Stomach smooth muscle (tissue), 2 donors: ENCODE results near the gene TEAD1.

Experiments
- H3K27ac ChIP-seq: one replicate; pipeline ENCODE4 v1.7.0; 2013; ENCODE audit warnings: mild to moderate bottlenecking, low read length, inconsistent platforms
- H3K27me3 ChIP-seq, 2 donors: one replicate each; pipeline ENCODE4 v1.7.0; 2013; ENCODE audit warnings: low read length in 2 of 2; ENCODE audit not compliant: insufficient read depth in 2 of 2, control insufficient read depth in 1 of 2
- H3K36me3 ChIP-seq, 2 donors: one replicate each; pipeline ENCODE4 v1.7.0; 2013; ENCODE audit warnings: low read length in 2 of 2; ENCODE audit not compliant: control insufficient read depth in 2 of 2, insufficient read depth in 2 of 2
- H3K4me1 ChIP-seq: one replicate; pipeline ENCODE4 v1.7.0; 2013; ENCODE audit warnings: low read length; ENCODE audit not compliant: control insufficient read depth, insufficient read depth
- H3K4me3 ChIP-seq, 2 donors: one replicate each; pipeline ENCODE4 v1.7.0; 2013; ENCODE audit warnings: low read length in 2 of 2
- H3K9ac ChIP-seq, 2 donors: one replicate each; pipeline ENCODE4 v1.7.0; 2013; ENCODE audit warnings: low read length in 2 of 2, mild to moderate bottlenecking in 1 of 2
- H3K9me3 ChIP-seq, 2 donors: one replicate each; pipeline ENCODE4 v1.7.0; 2013; ENCODE audit warnings: low read length in 2 of 2; ENCODE audit not compliant: control insufficient read depth in 2 of 2
- donor health status: healthy.
- donor health status: Pancreatic carcinoma.

TEAD1 gene

GRCh38 chr11:12764187-12764914 lies 90.1 kb downstream of the TEAD1 start:
- Histone ChIP-seq H3K4me1 (peaks cover 31% of the 10 kb centered on the region), H3K27me3 (no peaks in the 10 kb centered on the region), H3K9me3 (no peaks in the 10 kb centered on the region), H3K27ac (no peak overlapping the region), H3K36me3 (peaks cover 2 to 7% of the 10 kb centered on the region in 2 donors), H3K9ac (no peak overlapping the region), H3K4me3 (no peak overlapping the region)

GRCh38 chr11:12765428-12765827 lies 91.2 kb downstream of the TEAD1 start:
- no peak overlapping the region for H3K27ac ChIP-seq
- H3K4me3 ChIP-seq, result no peak overlapping the region
- no peak overlapping the region for H3K9ac ChIP-seq
- H3K36me3 ChIP-seq, result peaks cover 2 to 7% of the 10 kb centered on the region in 2 donors
- no peaks in the 10 kb centered on the region for H3K27me3 ChIP-seq
- no peaks in the 10 kb centered on the region for H3K9me3 ChIP-seq
- peaks cover 37% of the 10 kb centered on the region for H3K4me1 ChIP-seq

- H3K36me3 ChIP-seq, result peaks cover 2 to 7% of the 10 kb centered on the region in 2 donors
- H3K4me1 ChIP-seq, result peaks cover 41% of the 10 kb centered on the region
- no peak overlapping the region for H3K9ac ChIP-seq
- no peak overlapping the region for H3K4me3 ChIP-seq
- no peaks in the 10 kb centered on the region for H3K27me3 ChIP-seq
- H3K9me3 ChIP-seq, result no peaks in the 10 kb centered on the region
- no peak overlapping the region for H3K27ac ChIP-seq
These were observed 92.8 kb downstream of the TEAD1 start for GRCh38 chr11:12767027-12767426.

- H3K9ac ChIP-seq, result no peak overlapping the region
- H3K36me3 ChIP-seq, result peaks cover 2 to 7% of the 10 kb centered on the region in 2 donors
- peaks cover 40% of the 10 kb centered on the region for H3K4me1 ChIP-seq
- no peak overlapping the region for H3K27ac ChIP-seq
- no peaks in the 10 kb centered on the region for H3K27me3 ChIP-seq
- no peak overlapping the region for H3K4me3 ChIP-seq
- no peaks in the 10 kb centered on the region for H3K9me3 ChIP-seq
These were observed 93.4 kb downstream of the TEAD1 start for GRCh38 chr11:12767577-12767976.

GRCh38 chr11:12768726-12769673 lies 94.8 kb downstream of the TEAD1 start:
- Histone ChIP-seq H3K27ac (no peak overlapping the region), H3K9ac (no peak overlapping the region), H3K9me3 (no peaks in the 10 kb centered on the region), H3K4me3 (no peak overlapping the region), H3K4me1 (peaks cover 37% of the 10 kb centered on the region), H3K27me3 (no peaks in the 10 kb centered on the region), H3K36me3 (peaks cover 2 to 7% of the 10 kb centered on the region in 2 donors)

GRCh38 chr11:12769834-12770345 lies 95.7 kb downstream of the TEAD1 start:
- Histone ChIP-seq H3K4me1 (peaks cover 37% of the 10 kb centered on the region), H3K27ac (no peak overlapping the region), H3K9me3 (no peaks in the 10 kb centered on the region)

GRCh38 chr11:12770435-12770834 lies 96.2 kb downstream of the TEAD1 start:
- Histone ChIP-seq H3K4me3 (no peak overlapping the region), H3K9ac (no peak overlapping the region), H3K36me3 (no peaks in the 10 kb centered on the region), H3K27ac (no peak overlapping the region), H3K27me3 (no peaks in the 10 kb centered on the region), H3K4me1 (peaks cover 32% of the 10 kb centered on the region), H3K9me3 (no peaks in the 10 kb centered on the region)

More at GRCh38 chr11:12769834-12770345, 95.7 kb downstream of the TEAD1 start:
- Histone ChIP-seq H3K36me3 (peaks cover 0 to 1% of the 10 kb centered on the region in 2 donors), H3K9ac (no peak overlapping the region), H3K4me3 (no peak overlapping the region), H3K27me3 (no peaks in the 10 kb centered on the region)

- Histone ChIP-seq H3K27me3 (no peaks in the 10 kb centered on the region), H3K4me1 (peaks cover 31% of the 10 kb centered on the region), H3K36me3 (no peaks in the 10 kb centered on the region), H3K9me3 (no peaks in the 10 kb centered on the region), H3K4me3 (no peak overlapping the region), H3K27ac (no peak overlapping the region), H3K9ac (no peak overlapping the region)
These were observed 96.9 kb downstream of the TEAD1 start for GRCh38 chr11:12770966-12771597.

- no peak overlapping the region for H3K27ac ChIP-seq
- no peaks in the 10 kb centered on the region for H3K36me3 ChIP-seq
- H3K9me3 ChIP-seq, result no peaks in the 10 kb centered on the region
- no peaks in the 10 kb centered on the region for H3K27me3 ChIP-seq
- no peak overlapping the region for H3K9ac ChIP-seq
- no peak overlapping the region for H3K4me3 ChIP-seq
- H3K4me1 ChIP-seq, result peaks cover 32% of the 10 kb centered on the region
These were observed 97.7 kb downstream of the TEAD1 start for GRCh38 chr11:12771875-12772274.

- no peak overlapping the region for H3K4me3 ChIP-seq
- no peaks in the 10 kb centered on the region for H3K36me3 ChIP-seq
- peaks cover 32% of the 10 kb centered on the region for H3K4me1 ChIP-seq
- no peaks in the 10 kb centered on the region for H3K9me3 ChIP-seq
- H3K27ac ChIP-seq, result no peak overlapping the region
- H3K27me3 ChIP-seq, result no peaks in the 10 kb centered on the region
- H3K9ac ChIP-seq, result no peak overlapping the region
These were observed 98.1 kb downstream of the TEAD1 start for GRCh38 chr11:12772324-12772723.
